GM18502 (cell line): ENCODE data around the gene DMRTC1.
"Not testable (repeated sequence)": the region's sequence is repeated elsewhere in the genome, so short reads cannot be mapped to it uniquely, and the experiment has no call there.

Experiments
- ATAC-seq: cut with Tn5 transposase; IDR thresholded peaks from one replicate; pipeline ENCODE4 v1.9.1; 2021; ENCODE audit warnings: mild to moderate bottlenecking; ENCODE audit not compliant: unreplicated experiment, poor library complexity

The DMRTC1 gene

GRCh38 chrX:72943819-72944169, at the start of gene DMRTC1:
Gene DMRTC1 (minus strand): TSS chrX:72943837. CDS start chrX:72875694, 68,143 bp downstream.
- peak; percentile 90 for ATAC-seq

- ATAC-seq, result not testable (repeated sequence)
Measured at GRCh38 chrX:72980894-72981469, 37.3 kb upstream of the DMRTC1 start.

- not testable (repeated sequence) for ATAC-seq
Measured at GRCh38 chrX:72974885-72975284, 31.2 kb upstream of the DMRTC1 start.

GRCh38 chrX:72971859-72972258, 28.2 kb upstream of the DMRTC1 start:
- ATAC-seq, result not testable (repeated sequence)

- not testable (repeated sequence) for ATAC-seq
Measured at GRCh38 chrX:72959971-72960370, 16.3 kb upstream of the DMRTC1 start.

GRCh38 chrX:72943035-72943818, 410 bp downstream of the DMRTC1 start:
- ATAC-seq, result peak; percentile 79

GRCh38 chrX:72942272-72942671, 1.4 kb downstream of the DMRTC1 start:
- ATAC-seq, result not testable (repeated sequence)

GRCh38 chrX:72937906-72938305, 5.7 kb downstream of the DMRTC1 start, which contains the start of gene FAM236A:
Gene FAM236A (plus strand): TSS chrX:72938206. CDS start chrX:72938263, 57 bp downstream.
- not testable (repeated sequence) for ATAC-seq

GRCh38 chrX:72936882-72937455, 6.7 kb downstream of the DMRTC1 start:
- not testable (repeated sequence) for ATAC-seq

GRCh38 chrX:72936455-72936854, 7.2 kb downstream of the DMRTC1 start:
- not testable (repeated sequence) for ATAC-seq

GRCh38 chrX:72932283-72932682, 11.4 kb downstream of the DMRTC1 start:
- ATAC-seq, result not testable (repeated sequence)

GRCh38 chrX:72916096-72916495, 27.5 kb downstream of the DMRTC1 start:
- not testable (repeated sequence) for ATAC-seq

- not testable (repeated sequence) for ATAC-seq
Measured at GRCh38 chrX:72912315-72912714, 31.3 kb downstream of the DMRTC1 start, which contains the start of gene FAM236C. Gene FAM236C (plus strand): TSS chrX:72912615. CDS start chrX:72912715, 100 bp downstream.

- ATAC-seq, result not testable (repeated sequence)
Measured at GRCh38 chrX:72889740-72890139, 53.9 kb downstream of the DMRTC1 start.

- not testable (repeated sequence) for ATAC-seq
Measured at GRCh38 chrX:72882898-72883297, 60.7 kb downstream of the DMRTC1 start.

- ATAC-seq, result not testable (repeated sequence)
Measured at GRCh38 chrX:72837532-72837931, 106.1 kb downstream of the DMRTC1 start.

- ATAC-seq, result not testable (repeated sequence)
Measured at GRCh38 chrX:72830701-72831100, 112.9 kb downstream of the DMRTC1 start.
